GM19452 (cell line): ENCODE results near the gene ADAMTS12.

Experiments
- ATAC-seq: cut with Tn5 transposase; IDR thresholded peaks from one replicate; pipeline ENCODE4 v1.9.1; 2021; ENCODE audit not compliant: unreplicated experiment

ADAMTS12 gene, protein sequence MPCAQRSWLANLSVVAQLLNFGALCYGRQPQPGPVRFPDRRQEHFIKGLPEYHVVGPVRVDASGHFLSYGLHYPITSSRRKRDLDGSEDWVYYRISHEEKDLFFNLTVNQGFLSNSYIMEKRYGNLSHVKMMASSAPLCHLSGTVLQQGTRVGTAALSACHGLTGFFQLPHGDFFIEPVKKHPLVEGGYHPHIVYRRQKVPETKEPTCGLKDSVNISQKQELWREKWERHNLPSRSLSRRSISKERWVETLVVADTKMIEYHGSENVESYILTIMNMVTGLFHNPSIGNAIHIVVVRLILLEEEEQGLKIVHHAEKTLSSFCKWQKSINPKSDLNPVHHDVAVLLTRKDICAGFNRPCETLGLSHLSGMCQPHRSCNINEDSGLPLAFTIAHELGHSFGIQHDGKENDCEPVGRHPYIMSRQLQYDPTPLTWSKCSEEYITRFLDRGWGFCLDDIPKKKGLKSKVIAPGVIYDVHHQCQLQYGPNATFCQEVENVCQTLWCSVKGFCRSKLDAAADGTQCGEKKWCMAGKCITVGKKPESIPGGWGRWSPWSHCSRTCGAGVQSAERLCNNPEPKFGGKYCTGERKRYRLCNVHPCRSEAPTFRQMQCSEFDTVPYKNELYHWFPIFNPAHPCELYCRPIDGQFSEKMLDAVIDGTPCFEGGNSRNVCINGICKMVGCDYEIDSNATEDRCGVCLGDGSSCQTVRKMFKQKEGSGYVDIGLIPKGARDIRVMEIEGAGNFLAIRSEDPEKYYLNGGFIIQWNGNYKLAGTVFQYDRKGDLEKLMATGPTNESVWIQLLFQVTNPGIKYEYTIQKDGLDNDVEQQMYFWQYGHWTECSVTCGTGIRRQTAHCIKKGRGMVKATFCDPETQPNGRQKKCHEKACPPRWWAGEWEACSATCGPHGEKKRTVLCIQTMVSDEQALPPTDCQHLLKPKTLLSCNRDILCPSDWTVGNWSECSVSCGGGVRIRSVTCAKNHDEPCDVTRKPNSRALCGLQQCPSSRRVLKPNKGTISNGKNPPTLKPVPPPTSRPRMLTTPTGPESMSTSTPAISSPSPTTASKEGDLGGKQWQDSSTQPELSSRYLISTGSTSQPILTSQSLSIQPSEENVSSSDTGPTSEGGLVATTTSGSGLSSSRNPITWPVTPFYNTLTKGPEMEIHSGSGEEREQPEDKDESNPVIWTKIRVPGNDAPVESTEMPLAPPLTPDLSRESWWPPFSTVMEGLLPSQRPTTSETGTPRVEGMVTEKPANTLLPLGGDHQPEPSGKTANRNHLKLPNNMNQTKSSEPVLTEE (N-terminal part only)

DNA sequence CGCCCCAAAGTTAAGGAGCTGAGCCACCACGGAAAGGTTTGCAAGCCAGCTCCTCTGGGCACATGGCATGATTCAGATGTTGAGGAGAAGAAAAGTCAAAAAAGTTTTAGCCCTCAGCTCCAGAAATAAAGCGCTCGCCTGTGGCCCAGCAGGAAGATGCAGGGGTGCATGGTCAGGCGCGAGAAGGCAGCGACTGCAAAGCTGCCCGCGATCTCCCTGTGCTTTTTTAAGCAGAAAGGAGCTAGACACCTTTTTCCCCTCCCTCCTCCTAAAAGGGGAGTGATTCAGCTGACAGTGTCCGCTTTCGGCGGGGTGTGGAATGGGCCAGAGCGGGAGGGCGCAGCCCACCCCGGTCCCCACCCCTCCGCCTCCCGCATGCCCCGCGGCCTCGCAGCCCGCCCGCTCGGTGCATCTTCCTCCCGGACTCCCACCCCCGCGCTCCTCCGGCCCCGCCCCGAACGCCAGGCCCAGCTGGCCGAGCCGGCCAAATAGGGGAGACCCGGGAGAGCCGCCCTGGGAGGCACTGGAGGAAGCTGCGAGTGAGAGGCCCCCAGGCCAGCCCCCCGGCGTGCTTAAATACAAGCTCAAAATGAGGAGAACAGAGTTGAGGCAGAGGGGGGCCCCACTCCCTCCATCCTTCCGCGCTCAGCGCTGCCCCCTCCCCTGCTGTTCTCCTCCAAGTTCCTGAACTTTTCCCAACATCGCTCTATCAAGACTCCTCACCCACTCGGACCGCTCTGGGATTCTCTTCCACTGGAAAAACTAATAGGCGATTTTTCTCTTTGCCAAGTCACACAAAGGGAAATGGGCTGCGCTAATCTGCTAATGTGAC is at the start of gene ADAMTS12:
Gene ADAMTS12, minus strand, starts transcription at position 203 of the 832 bp plus-strand sequence. Its CDS starts 134 bp downstream, at position 69.
- ATAC-seq: no peak

DNA sequence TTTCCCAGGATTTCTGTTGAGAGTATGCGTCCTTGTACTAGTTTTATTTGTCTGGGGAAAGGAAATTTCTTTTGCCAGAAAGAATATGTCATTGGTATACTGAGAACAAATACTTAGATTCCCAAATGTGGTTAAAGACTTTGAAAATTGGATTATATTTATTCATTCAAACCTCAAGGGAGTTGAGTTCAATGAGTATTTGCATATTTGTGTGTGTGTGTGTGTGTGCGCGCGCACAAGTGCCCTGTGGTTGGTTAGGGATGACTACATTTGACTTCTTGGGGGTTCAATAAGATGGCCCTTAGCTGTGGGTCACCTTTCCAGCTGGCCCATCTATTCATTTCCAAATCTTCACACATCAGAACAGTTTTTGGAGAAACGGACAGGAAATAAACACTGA is 49.3 kb upstream of the ADAMTS12 start:
- no peak for ATAC-seq

DNA sequence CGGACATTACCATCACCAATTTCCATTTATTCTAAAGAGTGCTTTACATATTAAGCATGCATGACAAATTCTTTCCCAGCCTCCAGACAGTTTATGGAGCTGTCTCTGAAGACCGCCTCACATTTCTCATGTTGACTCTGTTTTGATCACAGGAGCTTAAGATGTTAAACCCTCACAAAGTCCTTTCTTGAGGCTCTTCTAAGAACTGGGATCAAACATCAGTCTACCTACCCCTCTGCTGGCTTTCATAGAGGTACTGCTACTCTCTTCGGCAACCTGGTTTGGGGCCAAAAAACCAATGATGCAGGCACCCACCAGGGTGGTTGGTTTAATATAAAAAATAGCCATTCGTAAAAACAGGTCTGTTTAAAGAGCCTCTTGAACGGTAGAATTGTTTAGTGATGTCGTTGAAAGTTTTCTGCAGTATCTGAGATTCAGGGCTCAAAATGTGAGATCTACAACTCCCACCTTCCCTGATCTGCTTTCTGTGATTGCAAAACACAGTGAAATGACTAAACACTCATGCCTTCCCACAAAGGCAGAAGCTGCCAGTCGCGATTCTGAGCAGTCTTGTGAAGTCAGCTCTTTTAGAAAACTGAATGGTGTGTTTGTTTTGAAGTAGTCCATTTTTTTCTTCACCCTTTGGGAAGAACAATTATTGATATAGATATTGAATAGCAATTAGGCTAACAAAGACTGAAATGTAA is 47.9 kb upstream of the ADAMTS12 start:
- ATAC-seq: no peak

DNA sequence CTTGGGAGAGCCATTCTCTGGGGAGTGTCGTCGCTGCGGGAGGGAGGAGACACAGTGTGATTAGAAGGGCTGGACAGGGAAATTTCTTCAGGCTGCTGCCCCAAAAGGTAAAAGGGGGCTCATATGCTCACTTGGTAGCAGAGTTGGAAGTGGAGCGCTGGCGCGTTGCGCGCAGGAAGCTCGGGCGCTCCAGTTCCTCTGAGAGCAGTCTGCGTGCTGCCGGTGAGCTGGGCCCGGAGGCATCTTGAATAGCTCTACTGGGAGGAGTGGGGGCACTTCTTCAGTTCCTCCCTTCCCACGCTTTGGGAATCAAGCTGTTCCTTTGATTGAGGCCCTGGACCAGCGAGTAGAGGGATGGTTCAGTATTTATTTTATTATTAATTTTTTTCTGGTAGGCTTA is 47.1 kb upstream of the ADAMTS12 start:
- ATAC-seq: no peak

DNA sequence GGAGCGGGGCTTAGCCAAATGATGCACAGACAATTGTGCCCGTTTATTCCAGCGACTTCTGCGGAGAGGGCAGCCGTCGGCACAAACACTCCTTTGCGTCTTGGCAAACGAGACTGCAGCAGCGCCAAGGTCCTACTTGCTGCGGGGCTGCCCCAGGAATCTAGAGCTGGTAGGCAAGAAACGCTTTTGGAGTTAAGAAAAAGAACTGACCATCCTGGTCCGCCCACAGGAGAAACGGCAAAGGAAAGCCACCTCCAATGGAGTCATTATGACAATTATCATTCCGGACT is 46.7 kb upstream of the ADAMTS12 start:
- ATAC-seq: no peak

DNA sequence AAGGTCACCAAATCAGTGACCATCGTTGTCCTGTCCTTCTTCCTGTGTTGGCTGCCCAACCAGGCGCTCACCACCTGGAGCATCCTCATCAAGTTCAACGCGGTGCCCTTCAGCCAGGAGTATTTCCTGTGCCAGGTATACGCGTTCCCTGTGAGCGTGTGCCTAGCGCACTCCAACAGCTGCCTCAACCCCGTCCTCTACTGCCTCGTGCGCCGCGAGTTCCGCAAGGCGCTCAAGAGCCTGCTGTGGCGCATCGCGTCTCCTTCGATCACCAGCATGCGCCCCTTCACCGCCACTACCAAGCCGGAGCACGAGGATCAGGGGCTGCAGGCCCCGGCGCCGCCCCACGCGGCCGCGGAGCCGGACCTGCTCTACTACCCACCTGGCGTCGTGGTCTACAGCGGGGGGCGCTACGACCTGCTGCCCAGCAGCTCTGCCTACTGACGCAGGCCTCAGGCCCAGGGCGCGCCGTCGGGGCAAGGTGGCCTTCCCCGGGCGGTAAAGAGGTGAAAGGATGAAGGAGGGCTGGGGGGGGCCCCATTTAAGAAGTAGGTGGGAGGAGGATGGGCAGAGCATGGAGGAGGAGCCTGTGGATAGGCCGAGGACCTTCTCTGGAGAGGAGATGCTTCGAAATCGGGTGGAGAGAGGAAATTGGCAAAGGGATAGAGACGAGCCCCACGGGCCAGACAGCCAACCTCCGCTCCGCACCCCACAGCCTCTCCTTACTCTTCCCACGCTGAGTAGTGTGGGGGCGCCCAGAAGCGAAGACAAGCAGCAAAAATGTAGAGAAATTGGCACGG is 46.1 kb upstream of the ADAMTS12 start:
- no peak for ATAC-seq

DNA sequence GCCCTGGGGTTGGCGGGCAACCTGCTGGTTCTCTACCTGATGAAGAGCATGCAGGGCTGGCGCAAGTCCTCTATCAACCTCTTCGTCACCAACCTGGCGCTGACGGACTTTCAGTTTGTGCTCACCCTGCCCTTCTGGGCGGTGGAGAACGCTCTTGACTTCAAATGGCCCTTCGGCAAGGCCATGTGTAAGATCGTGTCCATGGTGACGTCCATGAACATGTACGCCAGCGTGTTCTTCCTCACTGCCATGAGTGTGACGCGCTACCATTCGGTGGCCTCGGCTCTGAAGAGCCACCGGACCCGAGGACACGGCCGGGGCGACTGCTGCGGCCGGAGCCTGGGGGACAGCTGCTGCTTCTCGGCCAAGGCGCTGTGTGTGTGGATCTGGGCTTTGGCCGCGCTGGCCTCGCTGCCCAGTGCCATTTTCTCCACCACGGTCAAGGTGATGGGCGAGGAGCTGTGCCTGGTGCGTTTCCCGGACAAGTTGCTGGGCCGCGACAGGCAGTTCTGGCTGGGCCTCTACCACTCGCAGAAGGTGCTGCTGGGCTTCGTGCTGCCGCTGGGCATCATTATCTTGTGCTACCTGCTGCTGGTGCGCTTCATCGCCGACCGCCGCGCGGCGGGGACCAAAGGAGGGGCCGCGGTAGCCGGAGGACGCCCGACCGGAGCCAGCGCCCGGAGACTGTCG is 45.4 kb upstream of the ADAMTS12 start:
- ATAC-seq: no peak

DNA sequence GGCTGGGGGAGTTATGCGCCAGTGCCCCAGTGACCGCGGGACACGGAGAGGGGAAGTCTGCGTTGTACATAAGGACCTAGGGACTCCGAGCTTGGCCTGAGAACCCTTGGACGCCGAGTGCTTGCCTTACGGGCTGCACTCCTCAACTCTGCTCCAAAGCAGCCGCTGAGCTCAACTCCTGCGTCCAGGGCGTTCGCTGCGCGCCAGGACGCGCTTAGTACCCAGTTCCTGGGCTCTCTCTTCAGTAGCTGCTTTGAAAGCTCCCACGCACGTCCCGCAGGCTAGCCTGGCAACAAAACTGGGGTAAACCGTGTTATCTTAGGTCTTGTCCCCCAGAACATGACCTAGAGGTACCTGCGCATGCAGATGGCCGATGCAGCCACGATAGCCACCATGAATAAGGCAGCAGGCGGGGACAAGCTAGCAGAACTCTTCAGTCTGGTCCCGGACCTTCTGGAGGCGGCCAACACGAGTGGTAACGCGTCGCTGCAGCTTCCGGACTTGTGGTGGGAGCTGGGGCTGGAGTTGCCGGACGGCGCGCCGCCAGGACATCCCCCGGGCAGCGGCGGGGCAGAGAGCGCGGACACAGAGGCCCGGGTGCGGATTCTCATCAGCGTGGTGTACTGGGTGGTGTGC is 44.7 kb upstream of the ADAMTS12 start, which contains the start of gene RXFP3:
Gene RXFP3, plus strand, starts transcription at position 6 of the 636 bp plus-strand sequence. Its CDS starts 355 bp downstream, at position 361.
- no peak for ATAC-seq

DNA sequence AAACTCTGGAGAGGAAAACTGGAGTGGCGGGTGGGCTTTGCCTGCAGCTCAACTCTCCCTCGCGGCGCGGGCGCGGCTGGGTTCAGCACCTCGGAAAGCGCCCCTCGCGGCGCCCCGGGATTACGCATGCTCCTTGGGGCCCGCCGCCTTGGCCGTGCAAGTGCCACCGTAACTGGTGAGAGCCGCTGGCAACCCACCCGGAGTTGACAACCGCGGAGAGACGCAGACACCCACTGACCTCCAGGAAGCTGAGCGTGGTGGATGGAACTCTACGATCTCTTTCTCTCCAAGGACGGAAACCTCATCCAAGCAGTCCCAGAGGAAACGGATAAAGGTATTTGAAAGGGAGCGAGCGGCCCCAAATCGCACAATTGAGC is 44.2 kb upstream of the ADAMTS12 start:
- ATAC-seq: no peak

DNA sequence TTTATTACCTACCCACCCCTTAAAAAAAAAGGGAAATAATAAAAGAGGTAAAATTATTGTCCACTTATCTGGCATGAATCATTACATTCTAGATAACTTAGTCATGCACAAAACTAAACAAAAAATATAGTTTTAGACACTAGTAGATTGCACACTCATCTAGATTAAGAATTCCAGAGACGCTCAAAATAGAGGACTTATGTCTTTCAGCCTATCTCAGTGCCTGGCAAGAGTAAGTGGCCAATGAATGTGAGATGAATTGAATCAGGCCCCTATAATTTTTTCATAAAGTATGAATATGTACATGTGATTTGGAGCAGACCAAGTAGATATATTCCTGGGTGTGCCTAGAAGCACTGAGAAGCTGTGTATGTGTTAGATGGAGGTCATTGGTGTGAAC is 42.4 kb upstream of the ADAMTS12 start:
- ATAC-seq: peak; percentile 38

DNA sequence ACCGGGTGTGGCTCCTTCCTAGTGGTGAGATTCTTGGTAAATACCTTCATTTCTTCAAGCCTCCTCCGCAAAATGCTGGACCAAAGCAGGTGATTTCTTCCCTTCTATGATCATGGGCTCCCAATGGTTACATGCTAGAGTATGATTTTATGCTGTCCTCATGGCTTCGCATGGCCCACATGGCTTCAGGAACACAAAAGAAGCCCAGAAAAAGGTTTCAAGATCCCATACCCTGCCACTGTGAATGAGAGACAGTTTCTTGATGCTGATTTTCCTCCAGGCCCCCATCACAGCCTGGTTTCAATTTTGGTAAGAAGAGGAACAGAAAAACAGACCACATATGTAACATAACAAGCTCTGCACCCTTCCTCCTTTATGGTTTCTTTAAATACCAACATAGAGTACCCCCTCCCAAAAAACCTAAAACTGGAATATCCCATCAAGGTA is 42.0 kb upstream of the ADAMTS12 start:
- ATAC-seq: peak; percentile 80

DNA sequence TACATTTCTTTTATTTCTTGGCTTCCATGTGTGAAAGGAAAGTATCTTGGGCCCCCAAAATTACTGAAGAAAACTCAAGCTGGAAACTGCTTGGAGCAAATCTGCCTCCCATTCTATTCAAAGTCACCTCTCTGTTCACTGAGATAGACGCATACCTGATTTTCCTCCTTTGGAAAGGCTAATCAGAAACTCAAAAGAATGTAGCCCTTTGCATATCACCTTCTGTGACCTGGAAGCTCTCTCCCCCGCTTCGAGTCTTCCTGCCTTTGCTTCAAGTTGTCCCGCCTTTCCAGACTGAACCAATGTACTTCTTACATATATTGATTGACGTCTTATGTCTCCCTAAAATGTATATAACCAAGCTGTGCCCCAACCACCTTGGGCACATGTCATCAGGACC is 39.3 kb upstream of the ADAMTS12 start:
- no peak for ATAC-seq

DNA sequence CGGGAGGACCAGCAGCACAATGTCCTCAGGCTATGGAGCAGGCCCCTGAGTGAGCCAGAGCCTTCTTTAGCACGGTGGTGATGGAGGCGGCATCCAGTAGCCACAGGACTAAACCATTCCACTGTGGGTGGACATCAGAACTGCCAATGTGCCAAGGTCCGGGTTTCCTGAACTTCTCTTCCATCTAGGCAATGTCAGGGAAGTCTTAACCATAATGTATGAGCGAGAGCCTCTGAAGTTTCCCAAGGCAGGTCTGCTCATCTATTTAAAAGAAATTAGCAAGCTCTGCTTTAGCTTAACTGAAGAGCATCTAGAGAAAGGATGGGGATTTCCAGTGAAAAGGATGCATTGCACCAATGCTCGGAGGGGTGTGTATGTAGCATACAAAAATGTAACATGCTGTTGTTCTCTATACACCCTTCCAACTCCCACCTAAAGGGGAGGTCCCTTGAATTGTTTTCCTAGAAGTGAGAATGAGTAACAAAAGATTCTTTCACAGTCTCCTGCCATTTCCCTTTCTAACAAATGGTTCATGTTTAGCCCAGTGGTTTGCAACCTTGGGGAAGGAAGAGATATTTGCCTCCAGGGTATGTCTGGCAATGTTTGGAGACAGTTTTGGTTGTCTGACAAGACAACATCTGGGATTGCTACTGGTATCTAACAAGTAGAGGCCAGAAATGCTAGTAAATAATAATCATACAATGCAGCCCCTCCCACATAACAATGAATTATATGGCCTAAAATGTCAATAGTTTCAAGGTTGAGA is 38.3 kb upstream of the ADAMTS12 start:
- ATAC-seq: no peak

DNA sequence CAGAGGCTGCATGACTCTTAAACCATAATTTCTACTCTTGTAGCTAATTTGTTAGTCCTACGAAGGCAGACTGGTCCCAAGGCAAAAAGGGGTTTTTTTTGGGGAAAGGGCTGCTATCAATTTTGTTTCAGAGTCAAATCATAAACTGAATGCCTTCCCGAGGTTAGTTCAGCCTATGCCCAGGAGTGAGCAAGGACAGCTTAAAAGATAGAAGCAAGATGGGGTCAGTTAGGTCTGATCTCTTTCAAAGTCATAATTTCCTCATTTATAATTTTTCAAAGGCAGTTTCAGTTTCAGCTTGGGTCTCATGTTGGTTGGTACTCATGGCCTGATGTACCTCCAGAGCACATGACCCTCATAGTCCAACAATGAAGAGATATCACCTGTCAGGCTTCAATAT is 36.5 kb upstream of the ADAMTS12 start:
- ATAC-seq: no peak

DNA sequence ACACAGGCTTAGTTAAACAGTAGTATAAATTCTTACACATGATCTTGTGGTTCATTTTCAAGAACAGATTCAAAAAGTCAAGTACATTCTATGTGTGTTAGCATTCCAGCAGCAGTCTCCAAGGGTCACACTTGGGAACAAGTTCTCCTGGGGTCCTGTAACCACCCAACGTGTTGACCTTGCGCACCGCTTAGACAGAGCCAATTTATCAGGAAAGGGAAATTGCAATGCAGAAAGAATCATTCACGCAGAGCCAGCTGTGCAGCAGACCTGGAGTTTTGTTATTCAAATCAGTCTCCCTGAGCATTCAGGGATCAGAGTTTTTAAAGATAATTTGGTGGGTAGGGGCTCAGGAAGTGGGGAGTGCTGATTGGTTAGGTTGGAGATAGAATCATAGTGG is 35.9 kb upstream of the ADAMTS12 start:
- ATAC-seq: no peak

DNA sequence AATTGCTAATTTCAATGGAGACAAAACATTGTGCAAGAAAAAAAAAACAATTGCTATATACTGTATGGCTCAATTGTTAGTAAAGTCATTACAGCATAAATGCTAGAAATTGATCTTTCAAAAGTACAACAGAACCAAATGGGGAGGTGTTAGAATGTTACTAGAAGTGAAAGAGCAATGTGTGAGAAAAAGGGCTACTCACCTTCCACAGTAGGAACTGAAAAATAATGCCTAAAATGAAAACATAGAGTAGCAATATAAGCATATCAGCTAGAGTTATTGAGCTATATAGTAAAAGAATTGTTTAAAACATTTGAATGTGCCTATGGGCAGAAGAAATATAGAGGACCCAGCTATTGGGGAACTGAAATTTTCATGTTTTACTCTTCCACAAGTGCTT is 33.5 kb upstream of the ADAMTS12 start:
- ATAC-seq: no peak

DNA sequence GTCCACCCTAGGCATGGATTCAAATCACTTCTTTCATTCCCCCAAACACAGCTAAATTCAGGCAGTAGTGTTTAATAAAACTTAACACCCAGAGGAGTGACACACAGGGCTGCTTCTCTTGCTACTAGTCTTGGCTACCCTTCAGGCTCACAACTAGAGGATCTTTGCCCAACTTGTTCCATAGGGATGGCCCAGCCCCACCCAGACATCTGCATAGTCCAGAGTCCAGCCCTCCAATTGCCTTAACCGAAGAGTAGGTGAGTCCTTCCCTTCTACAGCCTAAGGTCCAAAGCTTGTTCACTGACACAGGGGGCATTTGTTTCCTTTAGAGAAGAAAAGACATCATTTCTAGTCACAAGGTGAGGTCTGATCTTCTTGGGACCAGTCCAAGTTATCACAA is 29.2 kb upstream of the ADAMTS12 start:
- ATAC-seq: no peak
